Loucy (cell line): ENCODE data around the gene KLHDC9.

Experiments
- H2AFZ ChIP-seq: fragments of 200-600 bp; sonication (generic); 2 replicates; pipeline ENCODE4 v1.6.0; 2016; ENCODE audit warnings: antibody characterized with exemption, mild to moderate bottlenecking, low read length, moderate library complexity
- H3F3A ChIP-seq: fragments of 200-600 bp; 2 replicates; pipeline ENCODE4 v1.6.0; 2016; ENCODE audit warnings: antibody characterized with exemption, low read depth, mild to moderate bottlenecking
- H3K27me3 ChIP-seq: fragments of 200-600 bp; sonication (generic); 2 replicates; pipeline ENCODE4 v1.6.1; 2014; ENCODE audit warnings: low read length, mild to moderate bottlenecking; ENCODE audit not compliant: insufficient read depth, poor library complexity, severe bottlenecking
- H3K36me3 ChIP-seq: fragments of 200-600 bp; sonication (generic); 2 replicates; pipeline ENCODE4 v1.6.1; 2016; ENCODE audit warnings: low read length; ENCODE audit not compliant: insufficient read depth
- H3K4me1 ChIP-seq: fragments of 200-600 bp; sonication (generic); 2 replicates; pipeline ENCODE4 v1.5.1; 2014; ENCODE audit warnings: low read length, mild to moderate bottlenecking; ENCODE audit not compliant: insufficient read depth, poor library complexity, severe bottlenecking
- H3K4me2 ChIP-seq: fragments of 200-600 bp; sonication (generic); 2 replicates; pipeline ENCODE4 v1.6.0; 2014; ENCODE audit warnings: antibody characterized with exemption, low read length, low read depth, mild to moderate bottlenecking; ENCODE audit not compliant: poor library complexity, severe bottlenecking
- H3K4me3 ChIP-seq: fragments of 200-600 bp; sonication (generic); 2 replicates; pipeline ENCODE4 v1.5.1; 2014; ENCODE audit warnings: low read length, mild to moderate bottlenecking, mixed read lengths; ENCODE audit not compliant: poor library complexity, severe bottlenecking
- H3K79me2 ChIP-seq: fragments of 200-600 bp; sonication (generic); 2 replicates; pipeline ENCODE4 v1.6.1; 2014; ENCODE audit warnings: low read length; ENCODE audit not compliant: insufficient read depth
- H3K9ac ChIP-seq: fragments of 200-600 bp; sonication (generic); 2 replicates; pipeline ENCODE4 v1.6.0; 2014; ENCODE audit warnings: mild to moderate bottlenecking, low read depth, low read length, moderate library complexity; ENCODE audit not compliant: poor library complexity, severe bottlenecking
- H3K9me2 ChIP-seq: fragments of 200-600 bp; sonication (generic); replicated peaks from 2 replicates; pipeline ENCODE4 v1.6.1; 2016; ENCODE audit warnings: low read depth, low read length, mixed read lengths
- H3K9me3 ChIP-seq: fragments of 200-600 bp; sonication (generic); 2 replicates; pipeline ENCODE4 v1.6.1; 2014; ENCODE audit warnings: mild to moderate bottlenecking, antibody characterized with exemption, low read length, low read depth; ENCODE audit not compliant: insufficient read depth
- H4K20me1 ChIP-seq: fragments of 200-600 bp; sonication (generic); 2 replicates; pipeline ENCODE4 v1.6.0; 2014; ENCODE audit warnings: antibody characterized with exemption, low read length, mild to moderate bottlenecking; ENCODE audit not compliant: insufficient read depth, poor library complexity, severe bottlenecking
- CTCF ChIP-seq: fragments of 200-600 bp; sonication (generic); conservative IDR thresholded peaks from 2 replicates; pipeline ENCODE4 v1.5.1; 2014; ENCODE audit warnings: mild to moderate bottlenecking, antibody characterized with exemption, low read length
- EZH2phosphoT487 ChIP-seq: fragments of 200-600 bp; IDR thresholded peaks from 2 replicates; pipeline ENCODE4 v1.6.1; 2018; ENCODE audit warnings: antibody characterized with exemption, mild to moderate bottlenecking, moderate library complexity, borderline replicate concordance

The KLHDC9 gene

GRCh38 chr1:161117759-161118581 is 19.8 kb downstream of the KLHDC9 start, which contains the start of the genes NIT1 and PFDN2:
Gene NIT1, plus strand, starts transcription at chr1:161118105. Its CDS starts 72 bp downstream, at chr1:161118177.
Gene PFDN2, minus strand, starts transcription at chr1:161118037. Its CDS starts 11 bp downstream, at chr1:161118026.
- Histone ChIP-seq H3K4me2 (peak within 1 kb of the TSS; percentile 85), H3K4me1 (peaks cover 55% of the 10 kb centered on the region), H3K9me2 (no peaks in the 10 kb centered on the region), H3K79me2 (peaks cover 67% of the 10 kb centered on the region), H3K9ac (peak within 1 kb of the TSS; percentile 90), H2AFZ (peak within 1 kb of the TSS; percentile 97), H4K20me1 (peaks cover 26% of the 10 kb centered on the region), H3K36me3 (peaks cover 30% of the 10 kb centered on the region), H3K4me3 (peak within 1 kb of the TSS; percentile 96), H3F3A (no peaks in the 10 kb centered on the region), H3K27me3 (no peaks in the 10 kb centered on the region), H3K9me3 (no peaks in the 10 kb centered on the region)
- no peak for TF ChIP-seq CTCF
- TF ChIP-seq EZH2phosphoT487 = no peak

GRCh38 chr1:161119092-161119903 is 21.1 kb downstream of the KLHDC9 start:
- peaks cover 54% of the 10 kb centered on the region for H3K79me2 ChIP-seq
- H3K9me2 ChIP-seq = no peaks in the 10 kb centered on the region
- TF ChIP-seq EZH2phosphoT487 (no peak), CTCF (peak; percentile 62)
- H4K20me1 ChIP-seq = peaks cover 16% of the 10 kb centered on the region
- no peak overlapping the region for H2AFZ ChIP-seq
- peak overlapping the region; percentile 85 for H3K4me2 ChIP-seq
- peak overlapping the region; percentile 90 for H3K9ac ChIP-seq
- H3F3A ChIP-seq = no peaks in the 10 kb centered on the region
- H3K36me3 ChIP-seq = peaks cover 41% of the 10 kb centered on the region
- no peaks in the 10 kb centered on the region for H3K27me3 ChIP-seq
- H3K4me3 ChIP-seq = peak overlapping the region; percentile 96
- peaks cover 42% of the 10 kb centered on the region for H3K4me1 ChIP-seq
- no peaks in the 10 kb centered on the region for H3K9me3 ChIP-seq

- Histone ChIP-seq H3K4me1 (peaks cover 25% of the 10 kb centered on the region), H3K79me2 (peaks cover 35% of the 10 kb centered on the region), H3K4me2 (no peak overlapping the region), H3F3A (no peaks in the 10 kb centered on the region), H3K27me3 (no peaks in the 10 kb centered on the region), H3K9ac (no peak overlapping the region), H3K9me2 (no peaks in the 10 kb centered on the region), H4K20me1 (peaks cover 4% of the 10 kb centered on the region), H2AFZ (no peak overlapping the region), H3K9me3 (no peaks in the 10 kb centered on the region), H3K4me3 (no peak overlapping the region), H3K36me3 (peaks cover 42% of the 10 kb centered on the region)
- no peak for TF ChIP-seq CTCF
- TF ChIP-seq EZH2phosphoT487 = no peak
Observed at GRCh38 chr1:161121042-161121650, 23.0 kb downstream of the KLHDC9 start.
